Stimulated activated CD4-positive, alpha-beta T cell treated with anti-CD3 and anti-CD28 coated beads, Interleukin-4, amount 100 ng/mL, for 48 hours (primary cell): Measurements from ENCODE around the gene NCKAP1.
"Not testable (repeated sequence)": the region's sequence is repeated elsewhere in the genome, so short reads cannot be mapped to it uniquely, and the experiment has no call there.

Source experiments
- DNase-seq, 2 donors: peaks; one replicate each; pipeline ENCODE4 v3.0.0-alpha.2; 2020; ENCODE audit warnings: low read depth in 2 of 2

The NCKAP1 gene

GRCh38 chr2:183009249-183009899 is 28.9 kb downstream of the NCKAP1 start:
- no peak for DNase-seq

- DNase-seq, result no peak
These were observed 36.3 kb downstream of the NCKAP1 start for GRCh38 chr2:183001948-183002347.

GRCh38 chr2:183000846-183001245 is 37.4 kb downstream of the NCKAP1 start:
- no peak for DNase-seq

DNA sequence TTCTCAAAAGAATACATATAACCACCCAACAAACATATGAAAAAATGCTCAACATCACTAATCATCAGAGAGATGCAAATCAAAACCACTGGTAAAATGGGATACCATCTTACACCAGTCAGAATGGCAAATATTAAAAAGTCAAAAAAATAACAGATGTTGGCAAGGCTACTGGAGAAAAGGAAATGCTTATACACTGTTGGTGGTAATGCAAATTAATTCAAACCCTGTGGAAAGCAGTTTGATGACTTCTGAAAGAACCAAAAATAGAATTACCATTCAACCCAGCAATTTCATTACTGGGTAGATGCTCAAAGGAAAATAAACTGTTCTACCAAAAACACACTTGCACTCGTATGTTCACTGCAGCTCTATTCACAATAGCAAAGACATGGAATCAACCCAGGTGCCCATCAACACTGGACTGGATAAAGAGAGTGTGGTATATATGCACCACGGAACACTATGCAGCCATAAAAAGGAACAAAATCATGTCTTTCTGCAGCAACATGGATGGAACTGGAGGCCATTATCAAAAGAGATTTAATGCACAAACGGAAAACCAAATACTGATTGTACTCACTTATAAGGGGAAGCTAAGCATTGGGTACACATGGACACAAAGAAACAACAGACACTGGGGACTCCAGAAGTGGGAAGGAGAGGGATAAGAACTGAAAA is 38.8 kb downstream of the NCKAP1 start:
- no peak for DNase-seq

DNA sequence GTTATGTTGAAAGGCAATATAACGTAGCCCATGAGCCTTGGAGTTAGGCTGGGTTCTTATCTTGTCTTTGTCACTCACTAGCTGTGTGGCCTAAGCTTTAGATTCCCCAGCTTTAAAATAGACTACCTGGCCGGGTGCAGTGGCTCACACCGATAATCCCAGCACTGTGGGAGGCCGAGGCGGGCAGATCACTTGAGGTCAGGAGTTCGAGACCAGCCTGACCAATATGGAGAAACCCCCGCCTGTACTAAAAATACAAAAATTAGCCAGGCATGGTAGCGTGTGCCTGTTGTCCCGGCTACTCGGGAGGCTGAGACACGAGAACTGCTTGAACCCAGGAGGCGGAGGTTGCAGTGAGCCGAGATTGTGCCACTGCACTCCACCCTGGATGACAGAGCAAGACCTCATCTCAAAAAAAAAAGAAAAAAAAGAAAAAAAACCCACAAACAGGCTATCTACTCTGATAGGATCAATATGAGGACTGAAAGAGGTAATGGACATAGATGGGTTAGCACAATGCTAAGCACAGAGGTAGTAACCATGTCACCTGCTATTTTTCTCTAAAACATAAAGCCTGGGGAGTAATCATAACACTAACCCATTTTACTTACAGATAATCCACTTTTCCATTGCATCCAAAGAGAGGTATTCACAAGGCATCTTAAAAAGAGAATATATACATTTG is 43.9 kb downstream of the NCKAP1 start:
- no peak for DNase-seq

- DNase-seq, result no peak
These were observed 55.3 kb downstream of the NCKAP1 start for GRCh38 chr2:182982941-182983340.

DNA sequence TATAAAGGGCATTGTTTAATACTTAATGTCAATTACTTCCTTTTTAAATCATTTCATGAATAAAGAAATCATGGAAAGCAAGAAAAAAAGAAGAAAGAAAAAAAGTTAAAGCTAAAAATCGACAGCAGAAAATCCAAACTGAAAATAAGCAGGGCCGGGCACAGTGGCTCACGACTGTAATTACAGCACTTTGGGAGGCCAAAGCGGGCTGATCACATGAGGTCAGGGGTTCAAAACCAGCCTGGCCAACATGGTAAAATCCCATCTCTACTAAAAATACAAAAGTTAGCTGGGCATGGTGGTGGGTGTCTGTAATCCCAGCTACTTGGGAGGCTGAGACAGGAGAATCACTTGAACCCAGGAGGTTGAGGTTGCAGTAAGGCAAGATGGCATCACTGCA is 56.8 kb downstream of the NCKAP1 start:
- DNase-seq, result not testable (repeated sequence)

- DNase-seq, result no peak
These were observed 57.6 kb downstream of the NCKAP1 start for GRCh38 chr2:182980652-182981051.

DNA sequence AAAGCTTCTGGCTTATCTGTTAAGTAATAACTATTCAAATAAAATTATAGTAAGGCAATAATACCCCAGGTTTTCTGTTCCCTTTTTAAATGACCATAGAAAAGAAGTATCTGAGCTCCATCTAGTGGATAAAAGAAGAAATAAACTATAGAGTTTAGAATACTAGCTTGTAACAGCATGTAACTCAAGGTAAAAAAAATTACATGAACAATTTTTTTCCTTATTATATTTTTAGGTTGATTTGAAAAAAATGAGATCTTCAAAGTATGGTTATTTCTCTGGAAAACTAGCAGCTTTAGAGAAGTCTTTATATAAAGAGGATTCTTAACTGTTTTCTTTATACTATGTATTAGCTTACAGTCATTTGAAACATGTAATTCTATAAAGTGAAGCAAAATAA is 58.1 kb downstream of the NCKAP1 start:
- DNase-seq, result no peak

GRCh38 chr2:182977463-182977862 is 60.8 kb downstream of the NCKAP1 start:
- no peak for DNase-seq

DNA sequence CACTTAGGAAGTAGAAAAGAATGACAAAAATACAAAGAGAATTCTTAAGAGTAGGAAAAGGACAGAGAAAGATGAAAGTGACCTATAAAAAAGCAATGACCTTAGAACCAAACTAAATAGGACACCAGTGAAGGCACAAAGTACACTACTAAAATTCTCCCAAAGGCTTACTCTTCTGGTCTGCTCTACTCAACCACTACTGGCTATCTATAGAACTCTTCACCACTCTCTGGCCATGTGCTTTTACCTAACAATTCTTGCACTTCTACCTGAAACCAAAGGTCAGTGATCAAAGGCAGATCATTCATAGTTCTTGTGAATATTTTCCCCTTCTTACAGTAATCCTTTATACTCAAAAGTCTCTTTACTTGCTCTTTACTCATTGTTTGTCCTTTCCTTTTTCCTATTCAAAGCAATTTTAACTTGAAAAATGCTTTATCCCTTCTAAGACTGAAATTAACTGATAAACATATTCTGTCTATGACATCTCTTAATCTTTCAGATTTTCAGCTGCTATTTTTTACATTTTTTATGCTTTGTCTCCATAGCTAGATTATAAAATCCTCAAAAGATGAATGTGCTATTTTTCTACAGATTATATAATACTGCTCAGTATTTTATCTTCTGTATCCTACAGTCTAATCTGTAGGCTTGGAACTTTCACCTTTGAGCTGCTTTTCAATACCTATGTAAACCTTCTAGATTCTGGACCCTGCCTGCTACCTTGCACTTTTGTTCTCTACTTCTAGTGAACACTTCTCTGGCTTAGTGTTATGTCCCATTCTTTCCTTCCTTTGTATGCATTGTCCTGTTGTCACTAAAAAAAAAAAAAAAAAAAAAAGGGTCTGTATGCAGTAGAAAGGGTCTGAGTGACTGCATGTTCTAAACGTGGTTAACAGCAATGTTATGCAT is 64.6 kb downstream of the NCKAP1 start:
- DNase-seq, result no peak

GRCh38 chr2:182972548-182972942 is 65.7 kb downstream of the NCKAP1 start:
- DNase-seq, result no peak

GRCh38 chr2:182971820-182972547 is 66.3 kb downstream of the NCKAP1 start:
- no peak for DNase-seq

GRCh38 chr2:182970486-182970885 is 67.8 kb downstream of the NCKAP1 start:
- no peak for DNase-seq

DNA sequence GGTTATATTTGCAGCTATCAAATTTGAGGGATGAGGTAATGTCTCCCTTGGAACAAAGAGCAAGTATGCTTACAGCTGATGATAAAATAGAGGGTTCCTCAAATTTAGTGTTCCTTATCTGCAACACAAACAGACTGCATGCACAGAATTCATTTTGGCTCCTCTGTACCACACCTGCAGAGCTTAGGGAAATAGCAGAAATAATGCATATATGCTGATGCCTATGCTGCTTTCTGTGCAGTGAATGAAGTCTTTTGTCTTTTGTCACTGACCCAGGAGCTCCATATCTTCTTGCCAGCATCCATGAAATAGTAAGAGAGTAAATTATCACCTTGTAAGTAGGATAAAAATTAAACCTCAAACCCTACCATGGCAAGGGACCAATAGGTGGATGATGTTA is 69.8 kb downstream of the NCKAP1 start:
- no peak for DNase-seq

- DNase-seq, result not testable (repeated sequence)
These were observed 71.9 kb downstream of the NCKAP1 start for GRCh38 chr2:182966356-182966755.

GRCh38 chr2:182962641-182963040 is 75.6 kb downstream of the NCKAP1 start:
- no peak for DNase-seq

- not testable (repeated sequence) for DNase-seq
These were observed 77.4 kb downstream of the NCKAP1 start for GRCh38 chr2:182960869-182961268.

GRCh38 chr2:182954789-182955188 is 83.5 kb downstream of the NCKAP1 start:
- no peak for DNase-seq

- DNase-seq, result no peak
These were observed 85.4 kb downstream of the NCKAP1 start for GRCh38 chr2:182952741-182953450.
